ENCODE results near the gene PXDN.

Gene PXDN

GRCh38 chr2:1607236-1607920 lies 136.9 kb downstream of the PXDN start:
- DNase-seq = no peak

GRCh38 chr2:1606421-1607235 lies 137.7 kb downstream of the PXDN start:
- DNase-seq = no peak

GRCh38 chr2:1606046-1606400 lies 138.3 kb downstream of the PXDN start:
- DNase-seq = no peak

GRCh38 chr2:1605102-1606045 lies 138.9 kb downstream of the PXDN start:
- DNase-seq = peak; percentile 11

- DNase-seq = no peak
These were observed 140.8 kb downstream of the PXDN start for GRCh38 chr2:1603521-1603920.

GRCh38 chr2:1603059-1603458 lies 141.3 kb downstream of the PXDN start:
- DNase-seq = no peak

- DNase-seq = no peak
These were observed 141.9 kb downstream of the PXDN start for GRCh38 chr2:1602278-1603010.

GRCh38 chr2:1601471-1602277 lies 142.6 kb downstream of the PXDN start:
- DNase-seq = no peak

GRCh38 chr2:1601067-1601412 lies 143.3 kb downstream of the PXDN start:
- no peak for DNase-seq

- no peak for DNase-seq
These were observed 143.9 kb downstream of the PXDN start for GRCh38 chr2:1600191-1601066.

GRCh38 chr2:1599301-1600085 lies 144.8 kb downstream of the PXDN start:
- no peak for DNase-seq

- DNase-seq = no peak
These were observed 145.5 kb downstream of the PXDN start for GRCh38 chr2:1598800-1599199.

GRCh38 chr2:1598041-1598710 lies 146.1 kb downstream of the PXDN start:
- DNase-seq = no peak

- DNase-seq = no peak
These were observed 149.0 kb downstream of the PXDN start for GRCh38 chr2:1595274-1595673.

- no peak for DNase-seq
These were observed 149.7 kb downstream of the PXDN start for GRCh38 chr2:1594373-1595171.

- no peak for DNase-seq
These were observed 150.3 kb downstream of the PXDN start for GRCh38 chr2:1594123-1594372.

- no peak for DNase-seq
These were observed 150.8 kb downstream of the PXDN start for GRCh38 chr2:1593371-1594122.

All from suppressor macrophage treated with lipopolysaccharide for 4 hours (primary cell).